Epithelial cell of umbilical artery (primary cell): Measurements from ENCODE around the gene DUSP15. TPM values are rescaled to one million over a fixed set of nuclear protein-coding genes. Genes with fewer than 3 reads are reported as not detected.

Experiments
- total RNA-seq: library from RNA; depleted of rRNA; stranded (reverse); fragments of >200 nt; gene quantifications from 2 replicates; pipeline ENCODE4 v1.2.3, GENCODE V29; 2014

DUSP15 gene, protein sequence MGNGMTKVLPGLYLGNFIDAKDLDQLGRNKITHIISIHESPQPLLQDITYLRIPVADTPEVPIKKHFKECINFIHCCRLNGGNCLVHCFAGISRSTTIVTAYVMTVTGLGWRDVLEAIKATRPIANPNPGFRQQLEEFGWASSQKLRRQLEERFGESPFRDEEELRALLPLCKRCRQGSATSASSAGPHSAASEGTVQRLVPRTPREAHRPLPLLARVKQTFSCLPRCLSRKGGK
- total RNA-seq, result not detected in 2 replicates

GRCh38 chr20:31869942-31870725 is at the start of gene DUSP15, which contains the start of gene TTLL9:
TSS of gene DUSP15 (minus strand) at chr20:31870527. CDS start at chr20:31870337, 190 bp downstream.
TSS of gene TTLL9 (plus strand) at chr20:31870634. CDS start at chr20:31871127, 493 bp downstream.

GRCh38 chr20:31845300-31845863 is 24.9 kb downstream of the DUSP15 start, which contains the start of gene FOXS1:
TSS of gene FOXS1 (minus strand) at chr20:31845604. CDS start at chr20:31845542, 62 bp downstream.

GRCh38 chr20:31819083-31819784 is 51.1 kb downstream of the DUSP15 start, which contains the start of gene MYLK2:
TSS of gene MYLK2 (plus strand) at chr20:31819356. CDS start at chr20:31819581, 225 bp downstream.

Other genes starting within 250 kb of the DUSP15 start
- not detected in 2 replicates for gene COX4I2, start 232.6 kb downstream of the DUSP15 start, total RNA-seq
- gene BCL2L1, start 147.7 kb downstream of the DUSP15 start, total RNA-seq, result 44.2 and 62.3 TPM in 2 replicates
- gene TPX2, start 131.2 kb downstream of the DUSP15 start, total RNA-seq, result 45.8 and 58.2 TPM in 2 replicates
- 0.15 and 0.32 TPM in 2 replicates for gene MYLK2, start 51.2 kb downstream of the DUSP15 start, total RNA-seq
- gene FOXS1, start 24.9 kb downstream of the DUSP15 start, total RNA-seq, result not detected in 2 replicates
- gene TTLL9, start 107 bp upstream of the DUSP15 start, total RNA-seq, result not detected in 2 replicates
- gene PDRG1, start 81.5 kb upstream of the DUSP15 start, total RNA-seq, result 5.2 and 6.8 TPM in 2 replicates
- gene XKR7, start 97.6 kb upstream of the DUSP15 start, total RNA-seq, result not detected in 2 replicates
- 5.5 and 9.1 TPM in 2 replicates for gene CCM2L, start 139.9 kb upstream of the DUSP15 start, total RNA-seq
- gene HCK, start 181.7 kb upstream of the DUSP15 start, total RNA-seq, result not detected in 2 replicates
- gene TM9SF4, start 239.2 kb upstream of the DUSP15 start, total RNA-seq, result 18.2 and 26.1 TPM in 2 replicates